Inflammatory macrophage (primary cell): Measurements from ENCODE around the gene DNAJB1.
A peak's percentile ranks its signal among the peaks of the same experiment; 100 is the strongest.

Source experiments
- DNase-seq, 2 donors: peaks; one replicate each; pipeline ENCODE4 v3.0.0-alpha.2; 2020 to 2022

DNAJB1 gene

DNA sequence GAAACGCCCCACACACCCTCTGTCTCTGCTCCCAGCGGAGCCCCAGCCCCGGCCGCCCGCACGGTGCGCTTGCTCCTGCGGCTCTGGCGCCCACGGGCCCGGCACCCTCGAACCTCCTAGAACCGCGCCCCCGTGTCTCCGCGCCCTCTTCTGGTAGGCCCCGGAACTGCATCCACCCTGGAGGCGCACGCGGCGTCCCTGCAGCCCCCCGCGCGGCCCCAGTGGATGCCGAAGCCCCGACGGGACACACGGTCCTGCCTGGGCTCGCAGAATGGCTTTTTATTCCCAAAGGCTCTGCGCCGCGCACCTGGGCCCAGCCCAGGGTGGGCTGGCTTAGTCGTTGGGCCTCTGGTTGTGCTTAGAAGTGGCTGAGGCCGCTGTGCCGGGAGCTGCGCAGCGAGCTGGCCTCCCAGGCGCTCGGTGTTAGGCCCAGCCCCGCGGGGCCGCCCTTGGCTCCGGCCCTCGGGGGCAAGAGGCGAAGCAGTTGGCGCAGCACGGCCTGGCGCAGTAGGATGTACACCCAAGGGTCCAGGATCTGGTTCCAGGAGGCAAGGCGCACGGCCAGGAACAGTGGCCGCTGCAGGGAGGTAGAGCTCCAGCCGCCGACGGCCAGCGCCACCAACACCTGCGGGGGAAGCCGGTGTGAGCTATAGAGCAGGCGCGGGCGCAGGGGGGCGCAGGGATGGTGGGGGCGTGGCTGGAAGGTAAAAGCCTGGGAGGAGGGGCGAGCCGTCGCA, 45.8 kb downstream of the DNAJB1 start:
- DNase-seq = peak; percentile 51 to 72

DNA sequence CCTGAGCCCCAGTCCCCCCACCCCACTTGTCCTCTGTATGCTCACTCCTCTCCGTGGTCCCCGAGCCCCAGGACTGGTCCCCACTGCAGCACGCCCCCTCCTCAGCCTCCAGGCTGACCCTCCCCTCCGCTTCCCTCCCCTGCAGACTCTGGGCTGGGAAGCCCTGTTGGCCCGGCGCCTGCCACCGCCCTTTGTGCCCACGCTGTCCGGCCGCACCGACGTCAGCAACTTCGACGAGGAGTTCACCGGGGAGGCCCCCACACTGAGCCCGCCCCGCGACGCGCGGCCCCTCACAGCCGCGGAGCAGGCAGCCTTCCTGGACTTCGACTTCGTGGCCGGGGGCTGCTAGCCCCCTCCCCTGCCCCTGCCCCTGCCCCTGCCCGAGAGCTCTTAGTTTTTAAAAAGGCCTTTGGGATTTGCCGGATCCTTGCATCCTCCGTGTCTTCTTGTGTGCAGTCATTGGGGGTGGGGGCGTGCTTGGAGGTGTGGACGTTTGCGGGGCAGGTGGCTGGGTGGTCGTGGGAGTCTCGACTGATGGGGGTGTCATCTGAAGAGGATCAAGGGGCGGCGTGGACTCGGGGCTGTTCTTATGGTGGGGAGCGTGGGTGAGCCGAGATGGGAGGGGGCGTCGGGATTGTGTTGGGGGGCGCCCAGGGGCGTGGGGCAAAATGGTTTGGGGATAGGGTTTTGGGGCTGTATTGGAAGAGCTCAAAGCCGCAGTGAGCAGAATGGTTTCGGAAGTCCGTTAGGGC, 46.6 kb downstream of the DNAJB1 start:
- no peak for DNase-seq

DNA sequence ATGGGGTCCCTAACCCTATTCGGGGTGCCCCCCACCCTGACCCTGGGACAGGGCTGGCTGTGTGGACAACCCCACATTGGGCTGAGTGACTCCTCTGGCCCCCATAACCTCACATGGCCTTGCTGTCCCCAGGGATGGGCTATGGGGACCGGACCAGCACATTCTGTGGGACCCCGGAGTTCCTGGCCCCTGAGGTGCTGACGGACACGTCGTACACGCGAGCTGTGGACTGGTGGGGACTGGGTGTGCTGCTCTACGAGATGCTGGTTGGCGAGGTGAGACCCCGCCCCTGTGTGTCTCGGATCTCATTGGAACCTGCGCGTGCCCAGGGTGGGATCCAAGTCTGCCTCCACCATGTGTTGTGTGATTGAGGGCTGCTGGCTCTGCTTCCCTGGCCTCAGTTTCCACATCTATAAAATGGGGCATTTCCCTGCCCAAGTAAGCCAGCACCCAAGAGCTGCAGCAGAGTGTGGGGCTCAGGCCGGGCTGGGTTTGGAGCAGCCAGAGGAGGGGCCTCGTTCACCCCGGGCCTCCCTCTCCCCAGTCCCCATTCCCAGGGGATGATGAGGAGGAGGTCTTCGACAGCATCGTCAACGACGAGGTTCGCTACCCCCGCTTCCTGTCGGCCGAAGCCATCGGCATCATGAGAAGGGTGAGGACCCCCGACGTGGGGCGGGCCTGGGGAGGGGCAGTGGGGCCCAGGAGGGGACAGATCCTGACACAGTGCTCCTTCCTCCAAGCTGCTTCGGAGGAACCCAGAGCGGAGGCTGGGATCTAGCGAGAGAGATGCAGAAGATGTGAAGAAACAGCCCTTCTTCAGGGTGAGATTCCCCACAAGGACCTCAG, 47.9 kb downstream of the DNAJB1 start:
- DNase-seq = no peak

DNA sequence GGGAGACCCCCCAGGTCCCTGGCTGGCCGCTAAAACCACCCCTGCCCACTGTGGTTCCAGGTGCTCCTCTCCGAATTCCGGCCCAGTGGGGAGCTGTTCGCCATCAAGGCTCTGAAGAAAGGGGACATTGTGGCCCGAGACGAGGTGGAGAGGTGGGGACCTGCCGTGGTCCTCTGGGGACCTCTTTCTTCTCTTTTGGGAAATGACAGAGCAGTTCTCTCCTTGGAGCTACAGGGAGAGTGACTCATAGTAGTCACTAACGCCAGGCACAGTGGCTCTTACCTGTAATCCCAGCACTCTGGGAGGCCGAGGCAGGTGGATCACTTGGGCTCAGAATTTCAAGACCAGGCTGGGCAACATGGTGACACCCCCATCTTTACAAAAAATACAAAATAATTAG, 50.4 kb downstream of the DNAJB1 start:
- no peak for DNase-seq

DNA sequence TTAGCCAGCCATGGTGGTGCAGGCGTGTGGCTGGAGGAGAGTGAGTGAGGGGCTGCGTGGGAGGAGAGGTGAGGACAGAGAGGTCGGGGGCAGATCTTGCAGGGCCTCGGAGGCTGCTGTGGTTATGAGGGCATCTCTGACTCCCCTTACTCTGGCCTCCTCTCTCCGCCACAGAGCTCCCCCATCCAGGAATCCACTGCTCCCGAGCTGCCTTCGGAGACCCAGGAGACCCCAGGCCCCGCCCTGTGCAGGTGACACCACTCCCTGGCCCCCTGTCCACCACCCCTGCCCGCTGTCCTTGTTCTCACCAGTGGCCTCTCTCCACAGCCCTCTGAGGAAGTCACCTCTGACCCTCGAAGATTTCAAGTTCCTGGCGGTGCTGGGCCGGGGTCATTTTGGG, 50.8 kb downstream of the DNAJB1 start:
- DNase-seq = no peak
